UCSD-AML1 (cell line): ENCODE measurements around the gene ICE1.
"Not testable (repeated sequence)": the region's sequence is repeated elsewhere in the genome, so short reads cannot be mapped to it uniquely, and the experiment has no call there.

Experiments used
- DNase-seq: peaks from one replicate; lab custom pipeline; 2025; ENCODE audit not compliant: unreplicated experiment; lab: John Stamatoyannopoulos, UW

The ICE1 gene

DNA sequence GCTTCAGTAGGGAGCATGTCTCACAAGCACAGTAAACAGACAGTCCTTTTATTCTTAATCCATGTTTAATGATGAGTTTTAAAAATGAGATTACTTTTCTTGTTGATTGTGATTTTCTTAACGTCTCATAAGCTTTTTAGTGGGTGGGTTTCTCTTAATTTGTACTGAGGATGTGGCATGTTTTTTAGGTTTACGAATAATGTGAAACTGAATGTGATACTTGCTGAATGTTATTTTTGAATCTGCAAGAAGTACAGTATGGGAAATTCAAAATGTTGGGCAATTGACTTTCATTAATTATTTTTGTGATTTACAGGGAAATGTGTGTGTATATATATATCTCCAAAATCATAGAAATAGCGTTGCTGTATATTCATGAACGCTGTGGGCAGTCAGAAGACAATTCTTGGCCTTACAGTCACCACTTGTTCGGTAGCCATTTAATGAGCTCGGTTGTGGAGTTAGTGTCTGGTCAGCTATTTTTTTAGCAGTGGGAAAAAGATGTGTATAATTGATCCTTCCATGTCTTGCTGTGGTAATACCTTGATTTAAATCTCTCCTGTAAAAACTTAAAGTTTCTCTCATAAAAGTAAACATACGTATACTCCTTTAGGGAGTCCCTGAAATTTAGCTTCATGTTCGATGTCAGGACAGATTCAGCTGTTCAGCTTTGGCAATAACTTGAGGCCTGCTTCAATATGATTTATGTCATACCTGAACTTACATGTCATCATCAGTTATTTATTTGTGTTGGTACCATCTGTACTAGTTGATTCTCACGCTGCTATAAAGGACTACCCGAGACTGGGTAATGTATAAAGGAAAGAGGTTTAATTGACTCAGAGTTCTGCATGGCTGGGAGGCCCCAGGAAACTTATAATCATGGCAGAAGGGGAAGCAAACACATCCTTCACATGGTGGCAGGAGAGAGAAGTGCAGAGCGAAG is 15.0 kb downstream of the ICE1 start:
- no peak for DNase-seq

DNA sequence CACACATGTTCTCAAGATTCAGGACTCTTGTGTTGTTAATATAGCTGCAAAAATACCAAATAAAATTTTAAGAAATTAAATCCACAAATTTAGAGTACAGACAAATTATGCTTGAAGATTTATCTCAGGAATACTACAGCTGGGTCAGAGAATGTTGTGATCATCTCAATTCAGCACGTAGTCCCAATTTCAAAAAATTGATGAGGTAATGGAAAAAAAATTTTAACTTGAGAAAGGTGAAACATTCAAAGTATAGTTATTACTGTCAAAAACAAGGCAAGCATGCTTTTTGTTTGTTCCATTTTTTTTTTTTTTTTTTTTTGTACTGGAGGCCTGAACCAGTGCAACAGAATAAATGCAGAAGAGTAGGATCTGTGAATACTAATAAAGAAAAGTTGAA is 29.4 kb downstream of the ICE1 start:
- DNase-seq: no peak

DNA sequence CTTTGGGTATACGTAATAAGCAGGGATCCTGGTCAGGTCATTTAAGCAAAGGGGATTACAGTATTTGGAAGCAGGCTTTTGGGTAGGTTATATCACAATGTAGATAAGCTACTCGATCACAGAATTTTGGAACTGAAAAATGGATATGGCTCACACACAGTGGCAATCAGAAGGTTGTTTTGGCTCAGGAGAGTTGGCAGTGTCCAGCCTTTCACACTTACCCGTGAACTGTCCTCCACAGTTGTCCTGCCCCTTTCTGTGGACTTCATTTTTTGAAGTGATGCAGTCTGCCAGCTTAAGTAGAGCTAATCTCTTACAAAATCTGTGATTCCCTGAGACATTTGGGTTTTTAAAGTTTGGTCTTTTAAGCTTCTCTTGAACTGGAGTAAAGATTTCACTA is 30.7 kb downstream of the ICE1 start:
- DNase-seq: no peak

DNA sequence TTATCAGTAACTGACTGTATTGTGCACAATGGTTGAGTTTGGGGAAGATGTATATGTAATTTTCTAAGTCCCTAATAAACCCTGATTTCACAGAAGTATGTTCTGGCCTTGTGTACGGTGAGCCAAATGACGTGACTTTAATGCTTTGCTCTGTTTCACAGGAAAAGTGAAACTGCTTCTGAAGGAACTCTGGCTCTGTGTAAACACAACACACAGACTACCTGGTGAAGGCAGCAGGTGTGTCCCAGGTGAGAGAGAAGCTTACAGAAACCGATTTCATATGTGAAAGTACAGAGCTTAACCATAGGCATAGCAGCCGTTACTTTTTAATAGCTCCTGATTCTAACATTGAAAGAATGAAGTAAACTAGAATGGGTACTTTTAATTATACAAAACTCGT is 31.9 kb downstream of the ICE1 start:
- no peak for DNase-seq

DNA sequence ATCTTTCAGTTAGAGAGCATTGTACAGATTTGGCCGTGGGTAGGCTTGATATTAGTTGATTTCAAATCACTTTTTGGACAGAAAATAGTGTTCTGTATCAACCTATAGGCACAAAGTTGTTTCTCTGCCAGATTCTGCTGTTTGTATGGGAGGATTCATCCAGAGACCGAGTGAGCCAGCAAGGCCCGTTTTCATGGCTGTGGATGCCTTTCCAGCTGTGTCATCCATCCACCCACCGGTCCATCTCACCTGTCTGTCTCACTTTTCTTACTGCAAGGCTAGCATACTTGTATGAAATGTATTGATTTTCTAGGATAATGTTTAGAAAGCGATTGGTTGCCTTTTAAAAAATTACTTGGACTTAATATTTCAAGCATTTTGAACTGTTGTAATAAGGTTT is 34.4 kb downstream of the ICE1 start:
- no peak for DNase-seq

DNA sequence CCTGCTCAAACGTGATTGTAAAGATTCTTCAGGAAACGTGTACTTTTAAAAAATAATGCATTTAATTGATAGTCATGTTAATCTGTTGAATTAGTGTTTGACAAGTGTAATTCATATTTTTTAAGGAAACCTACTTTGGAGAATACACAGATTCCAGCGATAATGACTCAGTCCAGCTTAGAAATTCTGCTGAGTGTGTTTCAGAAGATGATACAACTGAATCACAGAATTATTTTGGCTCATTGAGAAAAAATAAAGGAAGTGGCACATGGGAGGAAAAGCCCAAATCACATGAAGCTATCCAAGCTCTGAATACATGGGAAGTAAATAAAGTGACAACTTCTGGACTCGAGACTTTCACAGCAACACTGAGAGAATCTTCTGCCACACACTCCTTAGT is 37.8 kb downstream of the ICE1 start:
- DNase-seq: no peak

DNA sequence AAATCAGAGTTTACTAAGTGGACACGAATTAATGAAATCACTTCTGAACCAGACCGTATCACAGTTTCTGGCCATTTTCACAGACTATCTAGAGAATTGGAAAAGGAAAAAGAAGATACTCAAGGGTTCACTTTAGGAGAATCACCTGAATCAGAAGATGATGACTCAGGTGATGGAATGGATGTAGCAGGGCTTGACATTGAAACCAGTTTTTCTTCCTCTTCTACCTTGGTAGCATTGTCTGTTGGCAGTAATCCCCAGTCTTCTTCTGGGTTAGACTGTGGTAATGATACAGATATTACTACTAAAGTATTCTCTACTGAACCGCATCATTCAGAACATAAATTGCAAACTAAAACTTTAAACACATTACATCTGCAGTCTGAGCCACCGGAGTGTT is 38.5 kb downstream of the ICE1 start:
- DNase-seq: no peak

DNA sequence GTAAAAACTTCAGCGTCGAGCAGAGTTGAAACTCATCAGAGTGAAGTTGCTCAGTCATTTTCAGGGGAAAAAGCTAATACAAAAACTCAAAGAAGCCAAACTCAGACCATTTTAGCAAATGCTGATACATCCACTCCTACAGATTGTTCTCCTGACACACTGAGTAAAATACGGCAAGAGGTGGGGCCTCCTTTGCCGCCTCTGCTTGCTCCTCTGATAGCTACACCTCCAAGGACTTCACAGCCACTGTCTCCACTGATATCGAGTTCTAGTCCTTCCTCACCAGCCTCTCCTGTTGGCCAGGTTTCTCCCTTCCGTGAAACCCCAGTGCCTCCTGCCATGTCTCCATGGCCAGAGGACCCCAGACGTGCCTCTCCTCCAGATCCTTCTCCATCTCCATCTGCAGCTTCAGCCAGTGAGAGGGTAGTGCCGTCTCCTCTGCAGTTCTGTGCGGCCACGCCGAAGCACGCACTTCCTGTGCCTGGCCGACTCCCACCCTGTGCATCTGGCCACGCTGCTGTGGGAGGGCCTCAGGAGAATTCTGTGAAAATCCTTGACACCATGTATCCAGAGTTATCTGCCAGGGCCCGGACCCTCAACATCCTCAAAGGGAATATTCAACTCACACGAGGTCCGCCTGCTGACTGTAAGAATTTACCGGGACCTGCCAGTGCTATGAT is 41.7 kb downstream of the ICE1 start:
- DNase-seq: no peak

DNA sequence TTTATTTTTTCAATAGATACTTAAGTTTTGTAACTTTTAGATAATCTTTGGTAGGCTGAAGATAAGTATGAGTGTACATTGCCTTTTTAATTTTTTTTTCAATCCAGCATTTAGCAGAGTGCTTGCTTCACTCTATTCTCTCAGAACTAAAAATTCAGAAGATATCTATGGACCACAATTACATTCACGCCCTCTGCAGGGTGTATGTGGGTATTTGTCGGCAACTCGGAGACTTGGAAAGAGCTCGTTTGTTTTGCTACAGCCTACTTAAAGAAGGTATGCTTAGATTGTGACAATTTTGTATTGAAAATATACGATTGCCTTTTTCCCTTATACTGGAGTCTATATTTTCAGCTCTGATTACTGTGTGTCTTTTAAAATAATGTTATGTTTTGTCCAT is 43.8 kb downstream of the ICE1 start:
- DNase-seq: no peak

DNA sequence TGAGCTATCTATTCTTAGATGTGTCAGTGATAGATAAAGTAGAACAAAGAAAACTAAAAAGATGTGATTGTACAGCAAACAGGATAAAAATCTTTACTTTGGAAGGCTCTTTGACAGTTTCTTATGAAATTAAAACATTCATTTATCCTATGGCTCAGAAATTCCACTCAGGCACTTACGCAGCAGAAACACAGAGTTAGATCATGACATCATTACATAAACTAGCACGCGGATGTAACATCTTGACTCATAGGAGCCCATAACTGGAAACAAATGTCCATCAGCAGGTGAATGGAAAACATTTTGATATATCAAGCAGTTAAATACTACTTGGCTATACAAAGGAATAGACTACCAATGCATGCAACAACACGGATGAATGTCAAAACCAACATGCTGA is 45.3 kb downstream of the ICE1 start:
- DNase-seq: no peak

DNA sequence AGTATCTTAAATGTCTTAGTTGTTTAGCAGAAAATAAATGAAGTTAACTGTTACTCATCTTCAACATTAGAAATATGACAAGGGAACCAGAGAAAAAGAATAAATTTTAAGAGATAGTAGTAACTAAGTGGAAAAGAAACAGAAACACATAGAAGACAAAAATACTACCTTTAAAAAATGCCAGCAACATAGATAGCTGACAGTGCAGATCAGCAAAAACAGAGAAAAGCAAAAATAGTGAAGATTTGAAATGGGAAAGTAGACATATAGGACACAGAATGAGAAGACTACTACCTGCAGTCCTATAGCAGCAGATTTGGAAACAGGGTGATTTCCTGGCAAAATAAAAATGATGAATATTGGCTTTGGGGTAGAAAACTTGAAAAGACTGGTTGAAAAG is 48.5 kb downstream of the ICE1 start:
- DNase-seq: no peak

DNA sequence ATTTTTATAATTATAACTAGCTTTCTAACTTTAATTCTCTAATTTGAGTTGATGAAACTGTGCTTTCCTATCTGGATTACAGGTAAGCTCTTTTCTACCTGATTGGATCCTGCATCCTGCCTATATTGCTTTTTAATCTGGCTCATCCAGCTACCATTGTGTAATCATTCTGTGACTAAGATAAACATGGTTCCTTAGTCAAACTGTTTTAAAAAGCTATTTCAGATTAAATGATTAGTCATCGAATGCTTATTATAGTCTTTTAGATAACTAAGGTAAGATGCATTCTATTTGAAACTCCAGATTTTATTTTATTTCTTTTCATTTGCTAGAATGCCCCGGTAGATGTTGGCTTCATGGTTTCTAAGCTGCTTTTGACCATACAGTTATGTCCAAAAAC is 50.7 kb downstream of the ICE1 start:
- DNase-seq: no peak

DNA sequence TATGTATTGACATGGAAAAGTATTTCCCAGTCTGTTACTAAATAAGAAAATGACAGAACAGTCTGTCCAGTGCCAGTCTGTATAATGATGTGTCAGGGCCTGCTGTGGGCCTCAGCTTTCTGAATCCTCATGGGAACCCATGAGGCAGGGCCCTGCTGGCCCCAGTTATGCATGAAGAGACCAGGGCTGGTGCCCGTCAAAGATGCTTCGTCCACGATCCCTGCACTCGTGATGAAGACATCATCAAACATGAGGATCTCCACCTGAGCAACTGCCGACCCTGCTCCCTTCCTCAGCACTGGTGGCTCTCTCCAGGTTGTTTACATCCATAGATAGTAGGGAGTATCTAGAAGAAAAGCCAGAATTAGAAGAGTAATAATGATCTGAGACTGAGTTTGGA is 52.5 kb downstream of the ICE1 start:
- DNase-seq: no peak

DNA sequence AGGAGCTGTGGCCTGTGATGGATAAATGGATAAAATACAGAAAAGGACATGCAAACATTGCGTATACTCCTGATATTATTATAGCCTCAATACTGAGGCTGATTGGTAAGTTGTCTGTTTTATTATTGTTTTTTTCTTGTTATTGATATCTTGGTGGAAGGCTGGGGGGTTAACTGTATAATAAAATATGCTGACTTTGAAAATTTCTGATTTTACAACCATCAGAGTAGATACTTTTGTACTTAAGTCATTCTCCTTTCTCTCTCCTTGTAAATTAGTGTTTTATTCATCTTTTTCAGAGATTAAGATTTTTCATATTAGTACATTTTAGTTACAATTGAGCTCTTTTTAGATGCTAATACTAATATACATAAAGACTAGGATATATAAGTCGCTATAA is 53.5 kb downstream of the ICE1 start:
- no peak for DNase-seq

DNA sequence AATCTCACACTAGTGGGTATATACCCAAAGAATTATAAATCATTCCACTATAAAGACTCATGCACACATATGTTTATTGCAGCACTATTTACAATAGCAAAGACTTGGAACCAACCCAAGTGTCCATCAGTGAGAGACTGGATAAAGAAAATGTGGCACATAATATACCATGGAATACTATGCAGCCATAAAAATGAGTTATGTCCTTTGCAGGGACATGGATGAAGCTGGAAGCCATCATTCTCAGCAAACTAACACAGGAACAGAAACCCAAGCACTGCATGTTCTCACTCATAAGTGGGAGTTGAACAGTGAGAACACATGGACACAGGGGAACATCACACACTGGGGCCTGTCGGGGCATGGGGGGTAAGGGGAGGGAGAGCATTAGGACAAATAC is 57.1 kb downstream of the ICE1 start:
- DNase-seq: not testable (repeated sequence)

DNA sequence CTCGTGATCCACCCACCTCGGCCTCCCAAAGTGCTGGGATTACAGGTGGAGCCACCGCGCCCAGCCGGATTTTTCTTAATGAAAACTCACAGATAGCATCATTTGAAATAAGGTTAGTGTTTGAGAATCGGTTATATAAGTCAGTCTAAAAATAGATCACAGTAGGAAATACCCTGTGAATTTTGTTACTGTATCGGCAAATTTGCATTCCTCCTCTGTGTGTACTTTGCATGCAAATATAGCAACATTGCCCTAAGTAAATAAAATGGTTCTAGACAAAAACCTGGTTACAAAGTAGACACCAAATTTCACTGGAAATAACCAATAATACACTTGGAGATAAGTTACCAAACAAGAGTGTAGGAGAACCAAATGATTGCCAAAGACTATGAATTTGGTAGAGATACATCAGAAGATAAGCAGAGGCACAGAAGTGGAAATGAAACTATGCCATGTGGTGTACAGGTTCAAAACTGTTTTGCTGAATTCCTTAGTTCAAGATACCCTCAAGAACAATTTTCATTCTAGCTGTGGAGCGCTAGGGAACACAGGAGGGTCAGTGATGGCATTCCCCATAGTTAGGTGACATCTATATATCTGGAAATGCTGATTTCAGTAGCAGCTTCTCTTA is 58.1 kb downstream of the ICE1 start:
- no peak for DNase-seq

DNA sequence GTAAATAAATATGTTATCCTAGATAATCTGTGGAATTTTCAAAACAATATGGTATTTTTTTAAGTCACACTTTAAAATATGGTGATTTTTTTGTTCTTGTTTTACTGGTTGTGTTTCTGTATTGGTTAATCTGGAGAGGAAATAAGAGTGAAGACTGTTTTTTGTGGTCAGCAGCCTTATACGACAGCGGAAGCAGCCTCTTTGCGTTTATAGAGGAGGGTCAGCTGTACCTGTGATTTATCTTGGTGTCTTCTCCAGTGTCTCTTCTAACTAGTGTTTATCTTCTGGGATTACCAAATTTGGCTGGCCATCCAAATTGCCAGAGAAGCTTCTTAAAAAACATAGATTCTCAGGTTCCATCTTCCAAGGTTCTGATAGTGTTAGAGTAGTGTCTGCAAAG is 58.7 kb downstream of the ICE1 start:
- no peak for DNase-seq

DNA sequence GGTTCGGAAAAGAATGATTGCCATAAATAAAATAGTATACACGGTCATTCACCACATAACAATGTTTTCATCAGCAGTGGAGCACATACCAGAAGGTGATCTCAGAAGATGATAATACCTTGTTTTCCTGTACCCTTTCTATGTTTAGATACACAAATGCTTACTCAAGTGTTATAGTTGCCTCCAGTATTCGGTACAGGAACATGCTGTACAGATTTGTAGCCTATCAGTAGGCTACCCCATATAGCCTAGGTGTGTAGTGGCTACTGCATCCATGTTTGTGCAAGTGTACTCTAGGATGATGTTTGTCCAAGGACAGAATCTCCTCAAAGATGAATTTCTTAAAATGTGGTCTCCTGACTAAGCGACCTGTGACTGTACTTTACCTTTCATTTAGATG is 59.2 kb downstream of the ICE1 start:
- no peak for DNase-seq

DNA sequence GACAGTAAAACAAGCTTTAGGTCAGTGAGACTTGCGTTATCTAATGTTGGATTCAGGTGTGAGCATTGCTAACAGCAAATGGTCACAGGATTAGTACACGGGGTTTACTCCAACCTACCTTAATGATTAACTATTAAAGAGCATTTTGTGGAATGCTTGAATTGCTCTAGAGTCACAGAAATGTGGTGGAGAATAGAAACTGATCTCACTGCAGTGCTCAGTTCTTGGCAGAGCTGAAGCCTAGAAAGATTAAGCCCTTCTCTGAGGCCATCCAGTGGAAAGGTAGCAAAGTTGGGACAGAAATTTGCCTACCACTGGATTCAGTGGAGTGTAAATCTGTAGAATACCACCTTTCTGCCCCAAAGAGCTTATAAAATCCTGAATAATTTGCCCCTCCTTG is 60.9 kb downstream of the ICE1 start:
- DNase-seq: no peak

DNA sequence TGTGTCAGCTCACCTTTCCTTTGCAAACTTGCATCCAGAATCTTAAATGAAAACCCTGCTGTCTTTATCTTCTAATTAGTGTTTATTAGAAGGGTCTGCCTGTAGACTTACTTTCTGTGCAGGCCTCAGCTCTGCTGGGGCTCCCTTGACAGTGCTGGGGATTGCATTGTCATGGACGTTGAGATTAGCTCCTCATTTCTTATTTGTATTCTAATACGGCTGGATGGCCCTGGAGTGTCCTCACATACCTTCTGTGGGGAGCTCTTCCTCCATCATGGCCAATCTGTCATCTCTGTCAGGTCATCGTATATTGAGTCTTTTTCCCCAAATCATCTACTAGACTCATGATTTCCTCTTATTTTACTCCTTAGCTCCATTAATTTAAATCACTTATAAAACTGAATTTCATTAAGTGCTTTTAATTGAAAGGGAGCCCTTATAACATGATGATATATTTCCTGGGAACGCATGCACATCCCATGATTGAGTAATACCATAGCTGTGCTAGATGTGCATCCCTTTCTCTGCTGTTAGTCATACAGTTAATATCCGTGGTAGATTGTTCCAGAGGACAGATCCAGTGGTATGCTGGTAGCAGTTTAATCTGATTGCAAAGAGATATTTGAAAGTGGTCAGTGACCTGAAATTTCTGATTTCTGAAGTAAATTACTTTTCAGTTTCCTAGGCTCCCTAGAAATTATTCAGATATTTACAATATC is 61.6 kb downstream of the ICE1 start:
- no peak for DNase-seq

DNA sequence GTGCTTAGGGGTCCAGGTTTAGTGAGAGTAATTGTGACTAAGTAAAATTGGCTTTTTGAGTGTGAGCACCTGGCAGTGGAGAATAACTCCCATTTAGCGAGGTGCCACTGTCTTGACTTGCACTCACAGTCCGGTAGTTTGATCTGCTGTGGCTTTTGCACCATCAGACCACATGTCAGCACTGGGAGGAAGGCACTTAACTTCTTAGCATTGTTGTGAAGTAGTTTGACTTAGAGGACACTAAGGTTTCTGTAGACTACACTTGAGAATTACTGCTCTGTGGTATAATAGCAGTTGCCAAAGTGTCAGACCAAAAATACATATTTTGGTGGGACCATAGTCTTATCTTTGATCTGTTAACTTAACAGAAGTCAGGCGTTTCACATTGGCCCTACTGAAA is 63.6 kb downstream of the ICE1 start:
- DNase-seq: no peak
